ENCODE data around the gene IL17B.

IL17B gene, protein sequence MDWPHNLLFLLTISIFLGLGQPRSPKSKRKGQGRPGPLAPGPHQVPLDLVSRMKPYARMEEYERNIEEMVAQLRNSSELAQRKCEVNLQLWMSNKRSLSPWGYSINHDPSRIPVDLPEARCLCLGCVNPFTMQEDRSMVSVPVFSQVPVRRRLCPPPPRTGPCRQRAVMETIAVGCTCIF

DNA sequence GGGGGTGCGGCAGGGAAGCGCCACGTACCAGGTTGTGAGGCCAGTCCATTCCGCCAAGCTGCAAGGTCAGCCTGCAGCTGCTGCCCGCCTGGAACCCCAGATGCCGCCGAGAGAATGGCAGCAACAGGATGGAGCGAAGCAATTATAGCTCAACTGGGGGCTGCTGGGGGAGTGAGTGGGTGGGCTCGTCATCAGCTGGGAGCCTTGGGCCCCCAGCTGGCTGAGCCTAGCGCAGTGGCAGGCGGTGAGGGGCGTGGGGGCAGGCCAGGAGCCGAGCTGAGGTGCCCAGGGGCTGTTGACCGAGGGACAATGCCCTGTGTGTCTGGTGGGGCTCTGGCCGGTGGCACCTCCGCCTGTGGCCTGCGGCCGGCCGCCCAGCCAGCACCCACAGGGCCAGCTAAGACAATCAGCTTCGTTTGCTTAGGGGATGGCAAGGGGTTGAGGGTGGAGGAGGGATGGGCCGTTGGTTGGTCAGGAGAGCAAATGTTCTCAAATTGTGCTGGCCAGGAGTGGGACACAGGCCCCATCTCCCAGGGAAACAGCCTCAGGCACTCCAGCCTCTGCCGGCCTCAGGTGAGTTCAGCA lies at the start of gene IL17B:
Gene IL17B, minus strand, starts transcription at position 116 of the 585 bp plus-strand sequence. Its CDS starts 67 bp downstream, at position 49.
- no peak for DNase-seq

DNA sequence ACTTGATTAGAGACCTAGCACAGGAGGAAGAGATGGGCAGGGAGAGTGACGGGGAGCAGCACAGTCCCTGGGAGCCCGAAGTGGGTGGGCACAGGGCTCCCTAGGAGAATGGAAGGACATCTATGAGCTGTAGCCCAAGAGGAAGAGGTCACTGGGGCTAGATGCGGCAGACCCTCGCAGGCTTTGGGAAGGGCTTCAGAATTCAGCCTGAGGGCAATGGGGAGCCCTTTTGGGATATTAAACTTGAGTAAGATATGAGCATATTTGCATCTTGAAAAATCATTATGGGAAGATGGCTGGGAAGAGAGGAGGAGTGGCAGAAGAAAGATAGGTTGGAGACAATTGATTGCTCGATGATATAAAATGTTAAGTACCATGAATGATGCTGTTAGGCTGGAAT lies 48.9 kb upstream of the IL17B start:
- DNase-seq, result no peak

GRCh38 chr5:149427374-149427773 lies 48.3 kb upstream of the IL17B start:
- DNase-seq, result no peak

DNA sequence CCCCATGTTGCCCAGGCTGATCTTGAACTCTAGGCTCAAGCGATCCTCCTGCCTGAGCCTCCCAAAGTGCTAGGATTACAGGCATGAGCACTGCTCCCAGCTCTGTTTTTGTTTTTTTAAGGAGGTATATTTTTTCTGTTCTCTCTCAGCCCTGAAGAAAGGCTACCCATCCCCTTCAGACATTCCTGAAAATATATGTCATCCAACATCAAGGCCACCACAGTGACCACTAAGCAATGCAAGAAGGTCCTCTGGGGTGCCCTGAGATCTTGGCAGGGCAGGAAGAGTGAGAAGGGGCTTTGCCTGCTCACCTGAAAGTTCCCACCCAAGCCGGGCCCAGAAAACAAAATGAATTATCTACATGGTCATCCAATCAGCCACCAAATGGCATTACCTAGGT lies 47.8 kb upstream of the IL17B start:
- no peak for DNase-seq

DNA sequence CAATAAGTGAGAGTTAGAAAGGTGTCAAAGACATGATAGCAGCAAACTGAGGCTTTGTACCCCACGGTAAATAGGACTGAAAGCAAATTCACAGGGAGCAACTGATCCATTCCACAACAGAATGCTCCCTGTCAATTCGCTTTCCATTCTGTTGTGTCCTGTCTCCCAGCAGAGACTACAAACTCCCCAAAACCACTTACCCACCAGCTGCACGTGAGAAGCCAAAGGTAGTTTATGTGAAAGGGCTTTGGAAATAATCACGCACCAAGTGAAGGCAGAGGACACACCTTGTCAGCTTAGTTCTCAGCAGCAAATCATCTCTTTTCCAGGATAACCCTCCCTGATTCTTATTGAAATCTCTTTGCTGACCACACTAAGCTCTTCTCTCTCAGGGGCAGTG lies 46.6 kb upstream of the IL17B start:
- no peak for DNase-seq

DNA sequence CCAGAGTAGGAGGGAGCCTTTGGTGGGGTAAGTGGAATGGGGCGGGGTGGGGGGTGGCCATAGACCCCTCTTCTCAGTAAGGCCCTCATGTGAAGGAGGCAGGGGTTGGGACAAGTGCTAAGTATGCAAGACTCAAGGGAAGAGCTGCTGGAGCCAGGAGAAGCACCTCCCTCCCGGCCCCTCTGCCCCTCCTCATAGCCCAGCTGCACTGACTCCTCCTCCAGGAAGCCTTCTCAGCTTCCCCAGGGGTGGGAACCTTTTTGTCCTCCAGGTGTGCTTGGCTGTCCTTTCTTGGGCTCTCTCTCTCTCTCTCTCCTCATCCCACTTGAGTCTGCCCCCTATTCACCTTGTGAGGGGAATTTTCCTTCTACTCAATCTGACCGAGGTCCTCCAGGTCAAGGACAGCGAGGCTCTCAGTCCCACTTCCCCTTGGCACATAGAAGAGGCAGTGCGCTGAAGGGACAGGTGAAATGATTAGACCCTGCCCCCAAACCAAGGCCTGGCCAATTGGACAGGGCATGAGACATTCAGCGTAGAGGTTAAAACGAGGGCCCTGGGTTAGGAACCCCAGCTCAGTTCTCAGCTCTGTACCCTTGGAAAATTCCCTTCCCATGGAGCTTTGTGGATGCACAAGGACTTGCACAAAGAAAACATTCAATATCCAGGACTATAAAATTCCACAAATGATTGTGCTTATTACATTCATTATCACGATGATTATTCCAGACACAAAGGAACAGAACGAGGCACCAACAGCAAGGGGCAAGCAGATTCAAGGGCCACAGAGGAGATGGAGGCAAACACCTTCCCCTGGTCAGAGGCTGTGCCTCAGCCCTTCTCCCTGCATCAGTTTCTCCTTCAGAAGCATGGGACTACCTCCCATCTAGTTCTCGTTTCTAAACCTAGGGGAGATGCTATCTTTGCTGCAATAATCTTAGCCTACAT lies 45.6 kb upstream of the IL17B start:
- DNase-seq, result peak; percentile 87

DNA sequence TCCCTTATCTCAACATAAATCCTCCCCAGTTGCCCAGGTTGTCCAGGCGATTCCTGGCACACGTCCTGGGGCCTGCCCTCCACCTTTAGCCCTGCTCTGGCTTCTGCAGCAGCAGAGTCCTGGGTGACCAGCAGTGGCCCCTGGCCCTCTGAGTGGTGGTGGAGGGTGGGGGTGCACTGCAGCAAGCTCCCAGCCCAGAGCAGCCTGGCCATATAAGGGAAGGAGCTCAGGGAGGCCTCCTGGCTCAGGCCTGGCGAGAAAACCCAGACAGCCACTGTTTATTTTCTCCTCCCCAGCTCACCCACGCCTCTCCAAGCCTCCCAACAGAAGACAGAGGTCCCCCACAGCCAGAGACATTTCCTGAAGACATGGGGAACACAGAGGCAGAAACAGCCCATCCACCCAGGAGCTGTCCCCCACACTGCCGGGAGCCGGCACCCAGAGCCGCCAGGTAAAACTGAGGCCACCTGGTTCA lies 44.7 kb upstream of the IL17B start:
- DNase-seq, result peak; percentile 87

GRCh38 chr5:149423049-149423793 lies 44.1 kb upstream of the IL17B start:
- DNase-seq, result no peak

DNA sequence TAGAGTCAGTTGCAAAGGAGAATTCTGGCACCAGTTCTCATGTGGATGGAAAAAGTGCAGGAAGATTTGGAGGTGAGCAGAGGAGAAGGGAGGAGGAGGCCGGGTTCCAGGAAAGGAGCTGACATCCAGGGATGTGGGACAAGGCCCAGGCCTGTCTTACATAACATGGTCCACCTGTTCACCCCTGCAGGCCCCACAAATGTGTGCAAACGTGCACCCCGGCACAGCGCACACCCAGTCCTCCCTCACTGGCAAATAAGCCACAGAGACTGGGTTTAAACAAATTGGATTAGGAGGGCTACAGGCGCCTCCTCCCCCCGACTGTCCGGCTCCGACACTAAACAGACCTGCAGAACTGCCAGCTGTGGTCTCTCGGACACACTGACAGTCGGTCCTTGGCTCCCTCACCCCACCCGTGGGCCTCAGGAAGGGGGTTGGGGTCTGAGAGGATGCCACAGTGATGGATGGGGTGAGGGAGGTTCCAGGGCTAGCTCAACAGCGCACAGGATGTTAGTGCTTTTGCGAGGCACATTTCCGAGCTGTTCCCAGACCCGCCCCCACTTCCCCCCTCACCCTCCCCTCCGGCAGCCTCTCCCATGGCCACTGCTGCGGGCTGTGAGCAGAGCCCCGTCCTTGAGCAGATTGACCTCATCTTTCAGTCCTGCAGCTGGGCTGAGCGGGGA lies 43.4 kb upstream of the IL17B start:
- peak; percentile 98 for DNase-seq

DNA sequence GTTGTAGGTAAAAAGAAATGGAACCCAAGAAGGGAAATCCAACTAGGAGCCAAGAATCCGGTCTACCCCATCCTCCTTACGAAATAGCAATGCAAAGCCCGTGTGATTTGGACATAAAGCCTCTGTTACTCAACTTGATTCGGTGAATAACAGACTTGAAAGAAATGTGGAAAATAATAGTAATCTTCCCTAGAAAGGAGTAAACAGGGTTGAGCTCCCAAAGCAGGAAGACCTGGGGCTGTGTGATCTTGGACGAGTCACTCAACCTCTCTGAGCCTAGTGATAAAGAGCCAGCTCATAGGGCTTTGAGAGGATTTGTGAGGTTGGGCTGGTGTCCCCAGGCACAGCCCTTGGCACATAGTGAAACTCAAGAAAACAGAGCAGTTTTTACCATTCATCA lies 42.7 kb upstream of the IL17B start:
- DNase-seq, result no peak

GRCh38 chr5:149421372-149421685 lies 42.2 kb upstream of the IL17B start:
- DNase-seq, result no peak

DNA sequence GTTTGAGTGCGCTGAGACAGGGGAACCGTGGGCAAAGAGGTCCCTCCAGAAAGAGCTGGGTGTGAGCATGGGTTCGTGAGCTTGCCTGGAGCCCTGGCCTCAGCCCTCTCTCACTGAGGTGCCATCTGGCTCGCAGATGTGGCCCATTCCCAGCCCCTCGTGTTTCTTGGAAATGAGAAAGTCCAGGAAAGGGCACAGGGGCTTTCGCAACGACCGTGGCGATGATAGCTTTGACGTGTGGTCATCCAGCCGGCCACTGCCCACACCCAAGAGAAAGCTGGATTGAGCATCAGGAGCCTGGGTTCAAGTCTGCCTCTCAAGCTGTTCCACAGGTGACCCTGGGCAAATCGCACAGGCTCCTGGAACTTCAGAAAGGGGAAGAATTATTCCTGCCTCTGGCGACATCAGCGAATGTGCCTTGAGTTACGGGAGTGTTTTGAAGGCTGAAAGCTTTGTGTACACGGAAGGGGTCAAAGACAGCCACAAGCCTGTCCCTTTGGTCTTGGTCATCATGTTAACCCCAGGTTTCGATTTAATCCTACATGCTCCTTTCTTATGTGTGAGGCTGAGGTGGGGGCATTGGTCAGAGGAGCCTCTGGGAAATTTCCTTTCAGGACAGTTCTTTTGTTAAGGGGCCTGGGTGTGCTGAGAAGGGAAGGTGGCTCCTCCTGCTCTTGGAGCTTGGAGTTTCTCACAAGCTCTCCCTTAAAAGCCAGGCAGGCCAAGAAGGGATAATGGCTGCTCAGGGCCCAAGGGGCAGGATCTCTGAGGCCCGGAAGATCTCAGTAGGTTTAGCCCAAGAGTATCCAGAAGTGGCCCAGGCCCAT lies 41.7 kb upstream of the IL17B start:
- DNase-seq, result no peak

DNA sequence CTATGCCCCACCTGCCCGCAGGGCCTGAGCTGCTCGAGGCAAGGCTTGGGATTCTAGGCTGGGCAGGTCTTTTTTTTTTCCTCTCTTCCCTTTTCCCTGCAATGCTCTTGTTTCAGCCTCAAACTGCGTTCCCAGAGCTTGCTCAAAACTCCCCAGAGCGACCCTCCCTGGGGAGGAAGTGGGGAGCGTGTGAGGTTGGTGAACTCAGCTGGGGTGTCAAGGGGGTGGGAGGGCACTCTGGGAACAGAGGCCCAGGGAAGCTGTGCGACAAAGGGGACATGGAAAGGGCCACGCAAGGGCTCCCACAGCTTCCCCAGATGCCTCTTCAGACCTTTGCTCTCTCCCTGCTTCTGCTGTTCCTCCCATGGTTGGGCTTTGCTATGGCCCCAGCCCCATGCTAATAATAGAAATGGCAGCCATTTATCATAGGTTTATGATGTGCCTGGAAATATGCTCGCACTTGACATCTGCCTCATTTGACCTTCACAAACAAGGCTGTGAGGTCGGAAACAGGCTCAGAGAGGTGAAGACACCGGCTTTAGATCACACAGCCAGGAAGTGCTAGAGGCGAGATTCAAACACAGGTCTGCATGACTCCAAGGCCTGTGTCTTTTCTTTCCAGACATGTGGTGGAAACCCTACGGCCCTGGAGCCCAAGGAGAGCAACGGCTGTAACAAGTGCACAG lies 40.9 kb upstream of the IL17B start:
- no peak for DNase-seq

DNA sequence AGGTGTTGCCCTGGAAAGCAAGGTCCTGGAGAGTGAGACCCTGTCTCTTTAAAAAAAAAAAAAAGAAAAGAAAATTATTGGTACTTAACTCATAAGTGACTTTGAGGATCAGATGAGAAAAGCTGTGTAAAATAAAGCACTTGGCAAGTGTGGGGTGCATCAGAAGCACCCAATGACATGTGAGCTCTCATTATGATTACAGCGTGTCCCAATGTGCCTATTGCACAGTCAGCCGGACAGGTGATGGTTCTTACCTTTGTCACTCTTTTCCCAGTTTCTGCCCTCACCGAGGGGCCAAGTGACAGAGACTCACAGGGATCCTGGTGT lies 40.4 kb upstream of the IL17B start:
- DNase-seq, result no peak

- DNase-seq, result no peak
Measured at GRCh38 chr5:149418910-149419531, 39.9 kb upstream of the IL17B start.

- no peak for DNase-seq
Measured at GRCh38 chr5:149417711-149418368, 38.7 kb upstream of the IL17B start.

DNA sequence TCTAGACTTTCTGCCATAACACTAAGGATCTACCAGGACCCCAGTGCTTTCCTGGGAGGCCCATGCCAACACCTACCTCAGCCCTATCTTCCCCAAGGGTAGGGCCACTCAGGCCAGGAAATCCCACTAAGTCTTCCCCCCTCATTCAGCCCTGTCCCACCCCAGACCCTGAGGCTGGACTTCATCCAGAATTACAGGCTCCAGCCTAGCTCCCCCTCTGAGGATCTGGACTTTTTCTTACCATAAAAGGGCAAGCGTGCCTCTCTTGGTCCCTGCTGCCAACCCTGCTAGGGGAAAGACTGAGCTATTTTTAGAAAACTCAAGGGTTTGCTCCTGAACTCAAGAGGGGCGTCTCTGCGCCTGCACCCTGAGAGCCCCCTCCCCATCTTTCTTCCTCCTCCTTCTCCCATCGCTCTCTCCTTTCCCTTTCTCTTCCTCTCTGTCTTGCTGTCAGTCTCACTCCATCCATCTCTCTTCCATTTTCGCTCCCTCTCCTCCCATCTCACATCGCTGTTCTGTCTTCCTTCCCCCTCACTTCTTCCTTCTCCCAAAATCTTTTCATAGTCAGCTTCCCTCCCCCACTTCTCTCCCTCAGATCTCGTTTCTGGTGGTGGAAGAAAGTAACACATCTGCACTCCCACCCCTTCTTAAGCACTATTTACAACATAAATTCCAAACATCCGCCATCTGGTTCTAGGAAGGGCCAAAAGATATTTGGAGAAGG lies 38.1 kb upstream of the IL17B start:
- DNase-seq, result no peak

- no peak for DNase-seq
Measured at GRCh38 chr5:149415066-149415967, 36.2 kb upstream of the IL17B start.

All from islet precursor cell (in vitro differentiated cells).